Fibroblast of skin of right biceps (primary cell): ENCODE results near the gene SLC12A4.
"Not testable (repeated sequence)": the region's sequence is repeated elsewhere in the genome, so short reads cannot be mapped to it uniquely, and the experiment has no call there.

Experiments
- DNase-seq: peaks from one replicate; pipeline ENCODE4 v3.0.0-alpha.2; 2013

Gene SLC12A4

DNA sequence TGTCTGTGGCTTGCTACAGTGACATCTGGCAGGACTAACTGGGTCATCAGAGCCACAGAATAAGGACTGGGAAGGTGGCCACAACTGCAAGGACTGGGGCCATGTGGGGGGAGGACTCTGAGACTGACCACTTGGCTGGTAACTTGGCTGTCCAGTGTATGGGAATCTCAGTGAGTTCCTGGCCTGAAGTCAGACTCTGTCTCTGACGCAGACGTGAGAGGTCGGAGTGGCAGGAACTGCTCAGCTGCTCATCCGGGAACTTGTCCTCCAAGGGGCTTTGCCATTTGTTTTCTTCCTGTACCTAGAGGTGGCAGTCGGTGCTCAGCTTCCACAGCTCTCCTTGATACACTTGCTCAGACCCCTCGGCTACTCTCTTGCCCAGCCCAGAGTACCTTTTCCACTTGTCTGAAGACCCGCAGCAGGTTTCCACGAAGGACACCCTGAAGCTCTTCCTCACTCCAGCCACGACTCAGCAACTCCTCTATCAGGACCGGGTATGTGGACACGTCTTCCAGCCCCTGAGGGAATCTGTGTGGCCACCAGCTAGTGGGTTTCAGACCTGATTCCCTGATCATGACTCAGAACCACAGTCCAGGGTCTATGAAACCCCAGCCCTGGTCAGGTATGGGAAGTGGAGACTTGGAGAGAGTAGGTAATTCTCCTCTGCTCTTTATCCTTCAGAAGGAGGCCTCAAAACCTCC, 19.2 kb upstream of the SLC12A4 start:
- DNase-seq = no peak

DNA sequence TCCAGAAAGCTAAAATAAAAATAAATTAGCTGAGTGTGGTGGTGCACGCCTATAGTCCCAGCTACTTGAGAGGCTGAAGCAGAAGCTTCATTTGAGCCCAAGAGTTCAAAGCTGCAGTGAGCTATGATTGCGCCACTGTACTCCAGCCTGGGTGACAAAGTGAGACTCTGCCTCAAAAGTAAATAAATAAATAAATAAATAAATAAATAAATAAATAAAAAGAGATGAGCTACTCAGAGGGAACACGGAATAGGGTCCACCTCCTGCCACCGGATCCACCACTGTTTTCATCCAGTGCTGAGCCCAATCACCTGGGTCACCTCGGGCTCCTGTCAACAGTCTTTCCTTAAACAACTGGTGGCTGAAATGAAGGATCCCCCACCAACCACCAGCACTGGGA, 18.5 kb upstream of the SLC12A4 start:
- DNase-seq = no peak

DNA sequence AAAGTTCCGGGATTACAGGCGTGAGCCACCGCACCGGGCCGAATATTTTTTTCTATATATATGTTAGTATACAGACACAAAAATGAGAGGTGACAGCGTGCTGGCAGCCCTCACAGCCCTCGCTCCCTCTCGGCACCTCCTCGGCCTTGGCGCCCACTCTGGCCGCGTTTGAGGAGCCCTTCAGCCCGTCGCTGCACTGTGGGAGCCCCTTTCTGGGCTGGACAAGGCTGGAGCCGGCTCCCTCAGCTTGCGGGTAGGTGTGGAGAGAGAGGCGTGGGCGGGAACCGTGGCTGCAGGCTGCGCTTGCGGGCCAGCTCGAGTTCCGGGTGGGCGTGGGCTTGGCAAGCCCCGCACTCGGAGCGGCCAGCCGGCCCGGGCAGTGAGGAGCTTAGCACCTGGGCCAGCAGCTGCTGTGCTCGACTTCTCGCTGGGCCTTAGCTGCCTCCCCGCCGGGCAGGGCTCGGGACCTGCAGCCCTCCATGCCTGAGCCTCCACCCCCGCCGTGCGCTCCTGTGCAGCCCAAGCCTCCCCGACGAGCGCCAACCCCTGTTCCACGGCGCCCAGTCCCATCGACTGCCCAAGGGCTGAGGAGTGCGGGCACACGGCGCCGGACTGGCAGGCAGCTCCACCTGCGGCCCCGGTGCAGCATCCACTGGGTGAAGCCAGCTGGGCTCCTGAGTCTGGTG, 13.7 kb upstream of the SLC12A4 start:
- DNase-seq = no peak

DNA sequence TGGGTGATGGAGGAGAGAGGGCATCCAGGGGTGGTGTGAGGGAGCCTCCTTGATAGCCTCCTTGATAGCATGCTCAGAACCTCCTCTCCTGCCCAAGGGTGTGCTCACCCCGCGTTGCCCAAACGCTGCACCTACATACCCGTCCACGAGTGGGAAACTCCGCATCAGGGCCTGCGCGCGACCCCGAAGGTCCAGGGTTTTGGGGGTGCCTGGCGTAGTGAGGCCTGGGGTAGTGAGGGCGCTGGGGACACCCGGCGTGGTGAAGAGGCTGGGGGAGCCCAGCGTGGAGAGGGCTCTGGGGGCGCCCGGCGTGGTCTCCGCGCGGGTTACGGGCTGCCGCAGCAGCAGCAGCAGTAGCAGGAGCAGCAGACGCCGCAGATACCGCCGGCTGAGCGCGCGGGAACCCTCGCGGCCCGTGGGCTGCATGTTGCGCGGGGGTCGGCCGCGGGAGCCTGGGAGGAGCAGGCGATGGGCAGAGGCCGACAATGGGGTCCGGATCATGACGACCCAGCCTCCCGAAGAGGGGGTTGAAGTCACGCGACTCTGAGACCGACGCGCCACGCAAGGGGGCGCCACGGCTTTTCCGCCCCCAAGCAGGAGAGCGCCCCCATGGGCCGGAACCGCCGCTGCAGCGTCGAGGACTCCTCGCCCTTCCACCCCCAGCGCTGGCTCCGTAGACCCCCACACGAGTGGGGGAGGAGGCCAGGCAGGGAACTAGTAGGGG, 11.7 kb upstream of the SLC12A4 start, which contains the start of gene DPEP3:
TSS of gene DPEP3 (minus strand) at position 545 of the 724 bp plus-strand sequence. CDS start at position 426, 119 bp downstream.
- no peak for DNase-seq

- DNase-seq = no peak
Observed at GRCh38 chr16:67977469-67978227, 9.2 kb upstream of the SLC12A4 start.

DNA sequence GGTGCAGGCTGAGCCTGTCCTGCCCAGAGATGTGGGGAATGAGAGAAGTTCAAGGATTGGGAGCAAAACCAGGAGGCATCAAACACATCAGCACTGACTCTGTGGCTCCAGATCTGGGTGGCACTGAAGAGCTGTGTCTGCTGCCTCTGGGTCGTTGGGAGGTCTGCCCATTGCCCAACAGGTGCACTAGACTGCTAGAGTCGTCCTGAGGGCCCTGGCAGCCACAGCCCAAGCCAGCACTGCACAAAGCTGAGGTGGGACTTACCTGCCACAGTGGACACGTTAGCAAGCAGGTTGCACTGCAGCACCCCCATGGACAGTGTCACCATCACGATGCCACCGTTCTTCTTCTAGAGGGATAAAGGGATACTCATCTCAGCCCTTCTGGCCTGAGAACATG, 8.6 kb upstream of the SLC12A4 start:
- DNase-seq = no peak

- DNase-seq = no peak
Observed at GRCh38 chr16:67976205-67976604, 7.8 kb upstream of the SLC12A4 start.

DNA sequence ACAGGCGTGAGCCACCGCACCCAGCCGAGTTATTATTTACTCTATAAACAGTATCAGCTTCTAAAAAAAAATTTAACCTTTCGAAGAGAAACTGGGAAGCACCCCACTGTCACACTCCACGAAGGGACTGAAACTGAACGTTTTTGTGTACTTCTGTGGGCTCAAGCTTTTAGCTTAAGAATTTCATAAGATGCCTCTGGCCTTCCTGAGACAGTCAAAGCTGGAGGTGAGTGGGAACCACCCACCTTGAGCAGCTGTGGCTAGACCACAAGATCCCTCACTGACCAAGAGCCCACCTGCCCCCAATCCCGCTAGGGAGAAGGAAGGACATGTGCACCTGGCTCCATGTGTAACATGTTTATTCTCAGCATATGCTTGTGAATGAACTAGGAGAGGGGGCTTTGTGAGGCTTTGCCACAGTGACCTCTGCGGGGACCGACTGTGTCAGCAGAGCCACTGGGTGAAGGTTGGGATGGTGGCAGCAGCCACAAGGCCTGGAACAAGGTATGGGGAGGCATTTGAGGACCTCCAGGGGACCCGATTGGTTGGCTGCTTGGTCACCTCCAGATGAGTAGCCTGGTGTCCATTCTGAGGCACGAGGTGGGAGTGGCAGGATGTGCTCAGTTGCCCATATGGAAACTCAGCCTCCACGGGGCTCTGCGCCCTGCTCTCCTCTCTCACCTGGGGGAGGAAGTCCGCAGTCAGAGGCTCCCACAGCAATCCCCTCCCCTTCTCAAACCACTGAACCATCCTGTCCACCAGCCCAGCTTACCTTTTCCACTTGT, 7.1 kb upstream of the SLC12A4 start:
- no peak for DNase-seq

GRCh38 chr16:67972285-67972684, 3.8 kb upstream of the SLC12A4 start:
- DNase-seq = not testable (repeated sequence)

- no peak for DNase-seq
Observed at GRCh38 chr16:67971111-67971510, 2.7 kb upstream of the SLC12A4 start.

GRCh38 chr16:67969254-67970039, 1.0 kb upstream of the SLC12A4 start:
- no peak for DNase-seq

DNA sequence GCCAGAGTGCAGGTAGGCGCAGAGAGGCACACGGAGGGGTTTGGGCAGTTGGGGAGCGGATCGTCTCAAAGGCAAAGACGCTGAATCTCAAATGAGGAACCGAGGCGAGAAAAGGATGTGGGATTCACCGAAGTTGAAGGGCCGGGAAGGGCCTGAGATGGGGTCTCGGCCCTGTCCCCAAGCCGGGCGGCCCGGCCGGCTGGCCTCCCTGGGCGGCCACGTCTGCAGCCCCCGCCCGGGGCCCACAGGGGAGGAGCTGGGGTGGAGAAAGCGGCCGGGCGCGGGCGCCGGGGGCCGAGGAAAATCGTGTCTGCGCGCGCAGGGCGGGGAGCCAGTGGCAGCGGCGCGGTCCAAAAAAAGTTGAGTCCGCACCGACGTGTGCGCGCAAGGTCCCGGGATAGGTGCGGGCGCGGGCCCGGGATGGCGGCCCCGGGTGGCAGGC, 458 bp downstream of the SLC12A4 start:
- peak; percentile 42 for DNase-seq

GRCh38 chr16:67967183-67967957, 1.1 kb downstream of the SLC12A4 start:
- DNase-seq = peak; percentile 51

DNA sequence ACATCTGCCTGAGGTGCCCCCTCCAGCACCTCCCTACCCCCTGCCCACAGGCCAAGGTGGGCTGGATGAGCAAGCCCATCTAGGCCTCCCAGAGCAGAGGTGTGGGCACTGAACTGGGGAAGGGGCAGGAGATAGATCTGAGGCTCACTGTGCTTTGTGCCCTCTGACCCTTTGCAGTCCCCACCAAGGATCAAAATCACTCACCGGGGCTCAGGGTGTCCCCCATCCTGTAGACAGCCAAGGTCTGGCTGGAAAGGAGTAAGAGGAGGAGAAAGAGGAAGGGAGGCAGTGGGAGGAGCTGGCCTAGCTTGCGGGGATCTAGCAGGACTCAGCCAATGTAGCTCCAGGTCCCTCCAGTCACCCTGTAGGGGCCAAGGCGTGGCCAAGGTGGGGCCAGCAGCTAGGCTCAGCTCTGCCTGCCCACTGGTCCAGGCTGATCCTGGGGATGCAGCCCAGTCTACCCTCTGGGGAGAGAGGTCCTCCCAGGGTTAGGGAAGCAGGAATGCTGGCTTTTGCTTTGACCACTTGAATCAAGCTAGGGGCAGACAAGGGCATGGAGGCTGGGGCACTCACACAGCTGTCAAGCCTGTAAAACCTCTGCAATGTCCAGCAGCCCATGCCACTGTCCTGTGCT, 1.8 kb downstream of the SLC12A4 start:
- DNase-seq = peak; percentile 15

- no peak for DNase-seq
Observed at GRCh38 chr16:67965668-67966548, 2.5 kb downstream of the SLC12A4 start.

DNA sequence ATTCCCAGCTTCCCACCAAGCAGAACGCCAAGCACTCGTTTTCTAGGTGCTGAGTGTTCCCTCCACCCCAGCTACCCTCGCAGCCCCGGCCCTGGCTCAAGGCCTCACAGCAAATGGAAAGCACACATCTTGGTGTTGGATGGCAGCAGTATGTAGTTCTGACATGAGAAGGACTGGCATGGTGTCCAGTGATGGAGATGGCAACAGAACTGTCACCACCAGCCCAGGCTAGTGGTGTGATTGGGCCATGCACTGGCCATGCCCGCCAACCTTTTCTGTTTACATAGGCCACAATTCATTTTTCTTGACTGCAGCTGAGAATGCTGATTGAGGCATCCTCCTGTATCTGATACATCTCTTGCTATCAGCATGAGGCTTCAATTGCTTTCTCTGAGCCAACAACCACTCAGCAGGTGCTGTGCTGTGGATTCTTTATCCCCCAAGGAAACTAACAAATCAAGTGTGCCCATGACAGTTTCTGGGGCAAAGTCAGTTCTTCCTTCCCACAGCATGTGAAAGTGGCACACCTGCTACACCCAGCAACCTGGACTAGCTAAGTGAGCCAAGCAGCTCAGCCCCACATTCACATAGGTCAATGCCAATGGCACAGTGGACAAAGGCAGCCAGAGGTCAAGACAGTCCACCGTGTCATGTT, 3.8 kb downstream of the SLC12A4 start:
- DNase-seq = no peak

GRCh38 chr16:67963662-67964321, 4.6 kb downstream of the SLC12A4 start:
- no peak for DNase-seq

DNA sequence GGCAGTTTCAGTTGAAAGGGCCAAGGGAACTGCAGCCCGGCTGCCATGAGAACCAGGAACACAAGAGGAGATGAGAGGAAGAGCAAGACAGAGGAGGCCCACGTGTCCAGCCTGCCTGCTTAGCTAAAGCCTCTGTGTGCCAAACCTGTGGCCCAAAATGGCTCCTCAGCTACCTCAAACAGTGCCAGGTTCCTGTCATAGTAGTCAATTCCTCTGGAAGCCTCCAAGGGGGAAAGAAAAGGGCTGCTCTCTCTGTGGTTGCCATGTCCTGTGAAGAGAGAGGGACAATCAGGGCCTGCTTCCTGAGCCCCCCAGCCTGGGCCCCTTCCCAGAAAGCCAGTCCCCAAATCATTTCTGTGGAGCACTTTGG, 5.2 kb downstream of the SLC12A4 start:
- DNase-seq = no peak
